ENCODE results near the gene HOXB2.

HOXB2 gene

GRCh38 chr17:48530887-48531272 is 14.0 kb downstream of the HOXB2 start, which contains the start of gene HOXB1:
HOXB1 (minus strand) TSS chr17:48531011; CDS start chr17:48530904, 107 bp downstream.
- Histone ChIP-seq H3K9me2 (replicated peaks; ENCODE audit: control insufficient read depth, low read length) (no peaks in the 10 kb centered on the region), H3K36me3 (ENCODE audit: control insufficient read depth, low read length) (no peaks in the 10 kb centered on the region), H3K27me3 (ENCODE audit: control insufficient read depth, low read length) (peaks cover 7% of the 10 kb centered on the region), H3K4me3 (ENCODE audit: low read length) (no peak within 1 kb of the TSS), H3K4me1 (ENCODE audit: control insufficient read depth, low read length) (no peaks in the 10 kb centered on the region), H3F3A (ENCODE audit: control insufficient read depth, insufficient read depth) (no peaks in the 10 kb centered on the region), H3K27ac (ENCODE audit: low read depth, low read length) (no peak within 1 kb of the TSS), H4K20me1 (ENCODE audit: control insufficient read depth, insufficient read depth, low read depth, low read length) (no peaks in the 10 kb centered on the region; the same call in 1 of the 2 replicates), H3K79me2 (ENCODE audit: control insufficient read depth, low read length) (no peaks in the 10 kb centered on the region), H3K4me2 (ENCODE audit: low read length) (no peak within 1 kb of the TSS), H3K9me3 (ENCODE audit: control insufficient read depth, insufficient read depth, low read length) (no peaks in the 10 kb centered on the region)
- no peak for TF ChIP-seq EZH2phosphoT487 (IDR thresholded peaks at IDR 0.05; ENCODE audit: borderline replicate concordance, low read length)
- TF ChIP-seq, protein P1, sequence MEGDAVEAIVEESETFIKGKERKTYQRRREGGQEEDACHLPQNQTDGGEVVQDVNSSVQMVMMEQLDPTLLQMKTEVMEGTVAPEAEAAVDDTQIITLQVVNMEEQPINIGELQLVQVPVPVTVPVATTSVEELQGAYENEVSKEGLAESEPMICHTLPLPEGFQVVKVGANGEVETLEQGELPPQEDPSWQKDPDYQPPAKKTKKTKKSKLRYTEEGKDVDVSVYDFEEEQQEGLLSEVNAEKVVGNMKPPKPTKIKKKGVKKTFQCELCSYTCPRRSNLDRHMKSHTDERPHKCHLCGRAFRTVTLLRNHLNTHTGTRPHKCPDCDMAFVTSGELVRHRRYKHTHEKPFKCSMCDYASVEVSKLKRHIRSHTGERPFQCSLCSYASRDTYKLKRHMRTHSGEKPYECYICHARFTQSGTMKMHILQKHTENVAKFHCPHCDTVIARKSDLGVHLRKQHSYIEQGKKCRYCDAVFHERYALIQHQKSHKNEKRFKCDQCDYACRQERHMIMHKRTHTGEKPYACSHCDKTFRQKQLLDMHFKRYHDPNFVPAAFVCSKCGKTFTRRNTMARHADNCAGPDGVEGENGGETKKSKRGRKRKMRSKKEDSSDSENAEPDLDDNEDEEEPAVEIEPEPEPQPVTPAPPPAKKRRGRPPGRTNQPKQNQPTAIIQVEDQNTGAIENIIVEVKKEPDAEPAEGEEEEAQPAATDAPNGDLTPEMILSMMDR (IDR thresholded peaks at IDR 0.05; ENCODE audit: low read depth, low read length, poor library complexity, severe bottlenecking), result no peak

DNA sequence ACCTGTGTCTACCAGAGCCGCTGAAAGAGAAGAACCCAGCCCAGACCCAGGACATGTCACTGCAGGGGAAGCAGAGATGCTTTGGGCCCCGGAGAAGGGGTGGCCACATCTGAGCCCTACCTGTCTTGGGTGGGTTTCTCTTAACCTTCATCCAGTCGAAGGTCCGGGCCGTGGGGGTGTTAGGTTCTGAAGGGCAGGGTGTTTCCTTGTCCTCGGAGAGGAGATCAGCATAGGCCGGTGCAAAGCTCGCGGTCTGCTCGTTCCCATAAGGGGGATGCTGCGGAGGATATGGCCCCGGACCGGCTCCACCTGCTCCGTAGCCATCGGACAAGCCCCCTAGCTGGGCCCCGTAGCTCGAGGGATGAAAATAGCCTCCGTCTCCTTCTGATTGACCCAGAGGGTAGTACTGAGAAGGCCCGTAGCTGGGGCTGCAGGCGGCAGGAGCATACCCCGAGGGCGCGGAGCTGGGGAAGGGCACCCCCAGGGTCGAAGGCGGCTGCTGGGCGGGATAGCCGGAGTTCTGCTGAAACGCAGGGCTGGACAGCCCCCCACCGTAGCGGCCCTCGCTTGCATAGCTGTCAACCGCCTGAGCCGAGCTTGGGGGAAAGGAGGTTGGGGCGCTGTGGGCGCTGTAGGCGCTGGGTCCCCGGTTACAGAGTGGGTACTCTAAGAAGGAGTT is 14.6 kb downstream of the HOXB2 start:
- no peaks in the 10 kb centered on the region for H3K4me1 ChIP-seq (ENCODE audit: control insufficient read depth, low read length)
- no peak overlapping the region for H3K4me3 ChIP-seq (ENCODE audit: low read length)
- H3K9me2 ChIP-seq (replicated peaks; ENCODE audit: control insufficient read depth, low read length), result no peaks in the 10 kb centered on the region
- peaks cover 4% of the 10 kb centered on the region; the same call in 1 of the 2 replicates for H3K27me3 ChIP-seq (ENCODE audit: control insufficient read depth, low read length)
- no peaks in the 10 kb centered on the region for H3K36me3 ChIP-seq (ENCODE audit: control insufficient read depth, low read length)
- H4K20me1 ChIP-seq (ENCODE audit: control insufficient read depth, insufficient read depth, low read depth, low read length), result no peaks in the 10 kb centered on the region; the same call in 1 of the 2 replicates
- no peaks in the 10 kb centered on the region for H3F3A ChIP-seq (ENCODE audit: control insufficient read depth, insufficient read depth)
- H3K27ac ChIP-seq (ENCODE audit: low read depth, low read length), result no peak overlapping the region
- H3K79me2 ChIP-seq (ENCODE audit: control insufficient read depth, low read length), result no peaks in the 10 kb centered on the region
- no peak for TF ChIP-seq EZH2phosphoT487 (IDR thresholded peaks at IDR 0.05; ENCODE audit: borderline replicate concordance, low read length)
- TF ChIP-seq, protein P1 (IDR thresholded peaks at IDR 0.05; ENCODE audit: low read depth, low read length, poor library complexity, severe bottlenecking), result no peak
- H3K4me2 ChIP-seq (ENCODE audit: low read length), result no peak overlapping the region
- no peaks in the 10 kb centered on the region for H3K9me3 ChIP-seq (ENCODE audit: control insufficient read depth, insufficient read depth, low read length)

DNA sequence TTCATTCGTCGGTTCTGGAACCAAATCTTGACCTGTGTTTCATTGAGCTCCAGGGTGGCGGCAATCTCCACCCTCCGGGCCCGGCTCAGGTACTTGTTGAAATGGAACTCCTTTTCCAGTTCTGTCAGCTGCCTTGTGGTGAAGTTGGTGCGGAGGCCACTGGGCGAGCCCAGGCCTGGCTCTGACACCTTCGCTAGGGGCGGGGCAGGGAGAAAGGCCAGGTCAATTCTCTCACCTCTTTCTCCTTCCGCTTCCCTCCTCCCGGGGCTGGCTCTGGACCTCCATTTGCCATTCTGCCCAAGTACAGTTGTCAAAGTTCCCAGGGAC is 15.3 kb downstream of the HOXB2 start:
- no peaks in the 10 kb centered on the region; the same call in 1 of the 2 replicates for H4K20me1 ChIP-seq (ENCODE audit: control insufficient read depth, insufficient read depth, low read depth, low read length)
- no peaks in the 10 kb centered on the region for H3K79me2 ChIP-seq (ENCODE audit: control insufficient read depth, low read length)
- TF ChIP-seq, protein P1 (IDR thresholded peaks at IDR 0.05; ENCODE audit: low read depth, low read length, poor library complexity, severe bottlenecking), result no peak
- TF ChIP-seq EZH2phosphoT487 (IDR thresholded peaks at IDR 0.05; ENCODE audit: borderline replicate concordance, low read length), result no peak
- peaks cover 4% of the 10 kb centered on the region; the same call in 1 of the 2 replicates for H3K27me3 ChIP-seq (ENCODE audit: control insufficient read depth, low read length)
- H3K36me3 ChIP-seq (ENCODE audit: control insufficient read depth, low read length), result no peaks in the 10 kb centered on the region
- H3K9me3 ChIP-seq (ENCODE audit: control insufficient read depth, insufficient read depth, low read length), result no peaks in the 10 kb centered on the region
- no peak overlapping the region for H3K4me2 ChIP-seq (ENCODE audit: low read length)
- H3K4me3 ChIP-seq (ENCODE audit: low read length), result no peak overlapping the region
- no peaks in the 10 kb centered on the region for H3K9me2 ChIP-seq (replicated peaks; ENCODE audit: control insufficient read depth, low read length)
- H3K27ac ChIP-seq (ENCODE audit: low read depth, low read length), result no peak overlapping the region
- no peaks in the 10 kb centered on the region for H3K4me1 ChIP-seq (ENCODE audit: control insufficient read depth, low read length)
- H3F3A ChIP-seq (ENCODE audit: control insufficient read depth, insufficient read depth), result no peaks in the 10 kb centered on the region

Measured in DOHH2 (cell line).